ENCODE data around the gene SCAMP4. TPM values are rescaled to one million over a fixed set of nuclear protein-coding genes. Genes with fewer than 3 reads are reported as not detected.

Gene SCAMP4
- total and polyA plus RNA-seq, 2 of the 13 experiments (the other 11 are each of a cell fraction or from before 2014, with no cell fraction given): 10.7 to 13.7 TPM

DNA sequence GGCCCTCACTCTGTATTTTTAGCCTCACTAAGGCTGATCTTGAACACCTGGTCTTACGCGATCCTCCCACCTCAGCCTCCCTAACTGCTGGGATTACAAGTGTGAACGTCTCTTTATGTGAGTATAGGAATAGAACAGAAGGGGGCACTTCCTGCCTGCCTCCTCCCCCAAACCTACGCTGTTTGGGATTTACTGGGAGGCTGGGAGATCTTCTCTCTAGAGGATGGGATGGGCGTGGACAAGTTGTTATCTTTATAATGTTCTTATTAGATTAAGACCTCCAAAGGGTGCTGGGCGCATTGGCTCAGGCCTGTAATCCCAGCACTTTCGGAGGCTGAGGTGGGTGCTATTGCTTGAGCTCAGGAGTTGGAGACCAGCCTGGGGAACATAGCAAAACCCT, 32.9 kb downstream of the SCAMP4 start:
- H3K36me3 ChIP-seq (replicated peaks in 1 of 2; ENCODE audit: control insufficient read depth in 1 of 2, insufficient read depth in 2 of 2, low read length in 2 of 2): no peaks in the 10 kb centered on the region
- intact Hi-C loops (cut with micrococcal nuclease; ENCODE audit: unreplicated experiment): no loop called here
- no peak for TF ChIP-seq MLLT10 (CRISPR knock-in tag; IDR thresholded peaks at IDR 0.05)
- TF ChIP-seq, protein P1, sequence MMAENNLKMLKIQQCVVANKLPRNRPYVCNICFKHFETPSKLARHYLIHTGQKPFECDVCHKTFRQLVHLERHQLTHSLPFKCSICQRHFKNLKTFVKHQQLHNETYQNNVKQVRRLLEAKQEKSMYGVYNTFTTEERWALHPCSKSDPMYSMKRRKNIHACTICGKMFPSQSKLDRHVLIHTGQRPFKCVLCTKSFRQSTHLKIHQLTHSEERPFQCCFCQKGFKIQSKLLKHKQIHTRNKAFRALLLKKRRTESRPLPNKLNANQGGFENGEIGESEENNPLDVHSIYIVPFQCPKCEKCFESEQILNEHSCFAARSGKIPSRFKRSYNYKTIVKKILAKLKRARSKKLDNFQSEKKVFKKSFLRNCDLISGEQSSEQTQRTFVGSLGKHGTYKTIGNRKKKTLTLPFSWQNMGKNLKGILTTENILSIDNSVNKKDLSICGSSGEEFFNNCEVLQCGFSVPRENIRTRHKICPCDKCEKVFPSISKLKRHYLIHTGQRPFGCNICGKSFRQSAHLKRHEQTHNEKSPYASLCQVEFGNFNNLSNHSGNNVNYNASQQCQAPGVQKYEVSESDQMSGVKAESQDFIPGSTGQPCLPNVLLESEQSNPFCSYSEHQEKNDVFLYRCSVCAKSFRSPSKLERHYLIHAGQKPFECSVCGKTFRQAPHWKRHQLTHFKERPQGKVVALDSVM (CRISPR knock-in tag; IDR thresholded peaks at IDR 0.05): 0 out of 2 replicates have a peak, but pooled peaks have one; percentile 33
- CTCF ChIA-PET (ENCODE audit: low intra/inter-chr PET ratio, low total read pairs): no interaction called here
- no peak overlapping the region for H3K4me2 ChIP-seq (ENCODE audit: low read depth, low read length)
- H3K9me3 ChIP-seq (ENCODE audit: low read length): no peaks in the 10 kb centered on the region
- H3K4me3 ChIP-seq (replicated peaks in 1 of 3; ENCODE audit: insufficient read depth in 1 of 3, low read depth in 2 of 3, low read length in 3 of 3): no peak overlapping the region
- peaks cover 11% of the 10 kb centered on the region for H4K20me1 ChIP-seq (ENCODE audit: insufficient read depth, low read length)
- 81% methylated on average over 7 of the region's 7 CpGs for WGBS (ENCODE audit: low lambda C conversion rate)
- peaks cover 14% of the 10 kb centered on the region for H3K79me2 ChIP-seq (ENCODE audit: insufficient read depth, low read length)
- H3K4me1 ChIP-seq (ENCODE audit: insufficient read depth, low read length): peaks cover 41% of the 10 kb centered on the region
- POLR2A ChIA-PET: no interaction called here
- DNase-seq (ENCODE audit: low spot score) (no peak), ATAC-seq (no peak), FAIRE-seq (no peak)
- no peak overlapping the region for H2AFZ ChIP-seq (ENCODE audit: low read length)
- in situ Hi-C loops (cut with HindIII; ENCODE audit: extremely low pct_ligation_motif_present, low pct_unique_long_range_greater_than_20kb): loop anchor here (10.0 kb wide), 1 partner anchor 127 kb away; no protein-coding TSS in a partner anchor
- H3K27me3 ChIP-seq (ENCODE audit: control insufficient read depth in 1 of 2, insufficient read depth in 2 of 2, low read length in 2 of 2): no peaks in the 10 kb centered on the region; a peak in 1 of 5 replicates
- no TSS peak for BruUV-seq (replicated peaks)
- H3K9ac ChIP-seq (ENCODE audit: insufficient read depth, low read depth, low read length): no peak overlapping the region
- no peak overlapping the region for H3K27ac ChIP-seq (ENCODE audit: extremely low read length, insufficient read depth, low read length)

DNA sequence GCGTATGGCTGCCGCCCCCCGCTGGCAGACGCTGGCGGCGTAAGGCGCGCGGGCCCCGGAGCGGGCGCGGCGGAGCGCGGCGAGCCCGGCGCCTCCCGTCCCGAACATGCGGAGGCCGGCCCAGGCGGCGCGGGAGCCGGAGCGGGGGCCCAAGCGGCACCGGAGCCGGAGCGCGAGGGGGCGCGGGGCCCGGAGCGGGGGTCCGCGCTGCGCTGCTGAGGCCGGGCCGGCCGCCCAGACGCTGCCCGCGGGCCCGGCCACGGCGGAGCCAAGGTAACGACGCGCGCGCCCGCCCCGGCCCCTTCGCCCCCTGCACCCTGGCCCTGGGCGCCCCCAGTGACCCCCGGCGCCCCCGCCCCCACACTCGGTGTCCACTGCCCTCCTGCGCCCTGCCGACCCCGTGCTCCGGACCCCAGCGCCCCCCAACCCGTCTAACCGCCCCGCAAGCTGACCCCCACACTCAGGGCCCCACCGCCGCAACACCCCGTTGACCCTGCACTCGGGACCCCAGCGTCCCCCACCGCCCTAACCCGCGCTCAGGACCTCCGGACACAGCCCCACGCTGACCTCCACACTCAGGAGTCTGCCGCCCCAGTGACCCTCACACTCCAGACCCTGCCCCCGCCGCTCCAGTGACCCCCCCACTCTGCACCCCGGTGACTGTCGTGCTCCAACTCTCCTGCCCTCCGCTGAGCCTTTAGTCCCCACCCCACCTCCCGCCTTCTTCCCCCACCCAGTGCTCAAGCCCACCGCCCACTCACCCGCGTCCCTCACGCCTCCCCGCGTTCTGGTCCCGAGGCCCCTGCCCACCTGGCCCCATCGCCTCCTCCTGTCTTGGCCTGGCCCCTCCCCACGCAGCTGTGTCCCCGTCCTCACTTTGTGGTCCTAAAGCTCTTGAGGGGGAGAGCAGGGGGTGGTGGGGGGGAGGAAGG, 36.2 kb downstream of the SCAMP4 start, which contains the start of gene CSNK1G2:
TSS of gene CSNK1G2 (plus strand) at position 27 of the 932 bp plus-strand sequence. CDS start 28,601 bp downstream, outside the sequence.
- Histone ChIP-seq H3K79me2 (ENCODE audit: insufficient read depth, low read length) (peaks cover 38% of the 10 kb centered on the region), H3K4me3 (replicated peaks in 1 of 3; ENCODE audit: insufficient read depth in 1 of 3, low read depth in 2 of 3, low read length in 3 of 3) (peak within 1 kb of the TSS; percentile 92 to 95 (median 95)), H3K4me1 (ENCODE audit: insufficient read depth, low read length) (peaks cover 45% of the 10 kb centered on the region), H2AFZ (ENCODE audit: low read length) (no peak within 1 kb of the TSS), H3K9me3 (ENCODE audit: low read length) (no peaks in the 10 kb centered on the region), H4K20me1 (ENCODE audit: insufficient read depth, low read length) (peaks cover 33% of the 10 kb centered on the region), H3K9ac (ENCODE audit: insufficient read depth, low read depth, low read length) (peak within 1 kb of the TSS; percentile 90), H3K4me2 (ENCODE audit: low read depth, low read length) (peak within 1 kb of the TSS; percentile 97), H3K27me3 (ENCODE audit: control insufficient read depth in 1 of 2, insufficient read depth in 2 of 2, low read length in 2 of 2) (no peaks in the 10 kb centered on the region; a peak in 1 of 5 replicates), H3K27ac (ENCODE audit: extremely low read length, insufficient read depth, low read length) (peak within 1 kb of the TSS; percentile 84), H3K36me3 (replicated peaks in 1 of 2; ENCODE audit: control insufficient read depth in 1 of 2, insufficient read depth in 2 of 2, low read length in 2 of 2) (no peaks in the 10 kb centered on the region)
- peak; percentile 5; the same call in 2 of the 3 replicates for ATAC-seq
- POLR2A ChIA-PET: no interaction called here
- BruUV-seq (replicated peaks): no TSS peak
- intact Hi-C loops (cut with micrococcal nuclease; ENCODE audit: unreplicated experiment): no loop called here
- CTCF ChIA-PET (ENCODE audit: low intra/inter-chr PET ratio, low total read pairs): no interaction called here
- DNase-seq (ENCODE audit: low spot score): no peak
- in situ Hi-C loops (cut with HindIII; ENCODE audit: extremely low pct_ligation_motif_present, low pct_unique_long_range_greater_than_20kb): no loop called here
- WGBS (ENCODE audit: low lambda C conversion rate): 3% methylated on average over 17 of the region's 97 CpGs
- no peak for FAIRE-seq
- no peak for TF ChIP-seq ZFP37 (CRISPR knock-in tag; IDR thresholded peaks at IDR 0.05; ENCODE audit: borderline replicate concordance)
- TF ChIP-seq HNRNPLL (IDR thresholded peaks at IDR 0.05; ENCODE audit: low read depth, low read length, poor library complexity, severe bottlenecking): peak; percentile 85
- TF ChIP-seq RFX5 (IDR thresholded peaks at IDR 0.05; ENCODE audit: low read depth, low read length): no peak
- no peak for TF ChIP-seq ELF1 (CRISPR knock-in tag; IDR thresholded peaks at IDR 0.05)
- 0 out of 2 replicates have a peak, but pooled peaks have one; percentile 68 for TF ChIP-seq ZNF747 (CRISPR knock-in tag; IDR thresholded peaks at IDR 0.05; ENCODE audit: borderline replicate concordance)
- TF ChIP-seq, protein P2, sequence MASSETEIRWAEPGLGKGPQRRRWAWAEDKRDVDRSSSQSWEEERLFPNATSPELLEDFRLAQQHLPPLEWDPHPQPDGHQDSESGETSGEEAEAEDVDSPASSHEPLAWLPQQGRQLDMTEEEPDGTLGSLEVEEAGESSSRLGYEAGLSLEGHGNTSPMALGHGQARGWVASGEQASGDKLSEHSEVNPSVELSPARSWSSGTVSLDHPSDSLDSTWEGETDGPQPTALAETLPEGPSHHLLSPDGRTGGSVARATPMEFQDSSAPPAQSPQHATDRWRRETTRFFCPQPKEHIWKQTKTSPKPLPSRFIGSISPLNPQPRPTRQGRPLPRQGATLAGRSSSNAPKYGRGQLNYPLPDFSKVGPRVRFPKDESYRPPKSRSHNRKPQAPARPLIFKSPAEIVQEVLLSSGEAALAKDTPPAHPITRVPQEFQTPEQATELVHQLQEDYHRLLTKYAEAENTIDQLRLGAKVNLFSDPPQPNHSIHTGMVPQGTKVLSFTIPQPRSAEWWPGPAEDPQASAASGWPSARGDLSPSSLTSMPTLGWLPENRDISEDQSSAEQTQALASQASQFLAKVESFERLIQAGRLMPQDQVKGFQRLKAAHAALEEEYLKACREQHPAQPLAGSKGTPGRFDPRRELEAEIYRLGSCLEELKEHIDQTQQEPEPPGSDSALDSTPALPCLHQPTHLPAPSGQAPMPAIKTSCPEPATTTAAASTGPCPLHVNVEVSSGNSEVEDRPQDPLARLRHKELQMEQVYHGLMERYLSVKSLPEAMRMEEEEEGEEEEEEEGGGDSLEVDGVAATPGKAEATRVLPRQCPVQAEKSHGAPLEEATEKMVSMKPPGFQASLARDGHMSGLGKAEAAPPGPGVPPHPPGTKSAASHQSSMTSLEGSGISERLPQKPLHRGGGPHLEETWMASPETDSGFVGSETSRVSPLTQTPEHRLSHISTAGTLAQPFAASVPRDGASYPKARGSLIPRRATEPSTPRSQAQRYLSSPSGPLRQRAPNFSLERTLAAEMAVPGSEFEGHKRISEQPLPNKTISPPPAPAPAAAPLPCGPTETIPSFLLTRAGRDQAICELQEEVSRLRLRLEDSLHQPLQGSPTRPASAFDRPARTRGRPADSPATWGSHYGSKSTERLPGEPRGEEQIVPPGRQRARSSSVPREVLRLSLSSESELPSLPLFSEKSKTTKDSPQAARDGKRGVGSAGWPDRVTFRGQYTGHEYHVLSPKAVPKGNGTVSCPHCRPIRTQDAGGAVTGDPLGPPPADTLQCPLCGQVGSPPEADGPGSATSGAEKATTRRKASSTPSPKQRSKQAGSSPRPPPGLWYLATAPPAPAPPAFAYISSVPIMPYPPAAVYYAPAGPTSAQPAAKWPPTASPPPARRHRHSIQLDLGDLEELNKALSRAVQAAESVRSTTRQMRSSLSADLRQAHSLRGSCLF (CRISPR knock-in tag; IDR thresholded peaks at IDR 0.05; ENCODE audit: borderline replicate concordance): no peak
- no peak for TF ChIP-seq ZMAT3 (CRISPR knock-in tag; conservative IDR thresholded peaks at IDR 0.05)
- TF ChIP-seq RFX3 (CRISPR knock-in tag; IDR thresholded peaks at IDR 0.05): no peak

Data from HepG2 (cell line).